Right atrium auricular region (tissue), 2 donors: Measurements from ENCODE around the gene ARHGAP12. TPM values are rescaled to one million over a fixed set of nuclear protein-coding genes. Genes with fewer than 3 reads are reported as not detected.

Experiments
- DNase-seq: peaks from one replicate; pipeline ENCODE4 v3.0.0-alpha.2; 2019; ENCODE audit warnings: low spot score
- H3K27ac ChIP-seq, 2 donors: fragments of 200-600 bp; sonication (generic); 1 replicate in 1 of 2; 2 replicates in 1 of 2; pipeline ENCODE4 v1.5.1; 2016 to 2019
- H3K27me3 ChIP-seq, 2 donors: fragments of 200-600 bp; sonication (generic); one replicate each; pipeline versions ENCODE4 v1.5.1 to v1.6.0; 2017 to 2019
- H3K36me3 ChIP-seq: fragments of 200-600 bp; sonication (generic); one replicate; pipeline ENCODE4 v1.5.1; 2016
- H3K4me1 ChIP-seq, 2 donors: fragments of 200-600 bp; sonication (generic); one replicate each; pipeline versions ENCODE4 v1.5.1 to v1.6.0; 2017 to 2019
- H3K4me3 ChIP-seq, 2 donors: fragments of 200-600 bp; sonication (generic); 1 replicate in 1 of 2; 2 replicates in 1 of 2; pipeline ENCODE4 v1.5.1; 2017 to 2019; ENCODE audit warnings: mild to moderate bottlenecking in 1 of 2, moderate library complexity in 1 of 2
- H3K9me3 ChIP-seq, 2 donors: fragments of 200-600 bp; sonication (generic); one replicate each; pipeline ENCODE4 v1.5.1; 2019
- total RNA-seq, 2 donors: library from RNA; depleted of rRNA; stranded (reverse); fragments of >200 nt; gene quantifications; one replicate each; pipeline ENCODE4 v1.1.0, GENCODE V29; 2016
- TF ChIP-seq, protein P1 (sequence below), 2 donors: fragments of 200-600 bp; sonication (generic); IDR thresholded peaks; one replicate each; pipeline ENCODE4 v1.5.1; 2019; ENCODE audit warnings: antibody characterized with exemption in 2 of 2

The ARHGAP12 gene
- total RNA-seq, 2 donors from 2014 or later: 20.8 to 24.1 TPM

DNA sequence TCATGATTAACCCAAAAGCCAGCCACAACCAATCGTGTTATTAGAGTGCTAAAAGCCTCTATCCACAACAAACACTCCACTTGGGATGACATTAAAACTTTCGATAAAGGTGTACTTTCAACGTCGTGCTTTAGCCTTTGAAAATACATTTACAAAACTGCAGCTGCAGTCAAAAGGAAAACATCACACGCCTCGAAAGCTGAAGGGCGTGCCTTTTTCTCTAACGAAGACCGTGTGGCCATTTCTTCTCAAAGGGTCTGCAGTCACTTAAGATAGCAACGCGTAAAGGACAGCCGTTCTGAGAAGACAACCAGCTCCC, 1.1 kb downstream of the ARHGAP12 start:
- H3K4me3 ChIP-seq: peak overlapping the region; percentile 77 to 92
- H3K36me3 ChIP-seq: no peaks in the 10 kb centered on the region
- H3K4me1 ChIP-seq: peaks cover 0 to 30% of the 10 kb centered on the region in 2 donors
- no peaks in the 10 kb centered on the region for H3K9me3 ChIP-seq
- H3K27me3 ChIP-seq: no peaks in the 10 kb centered on the region
- peak overlapping the region; percentile 94 to 98 for H3K27ac ChIP-seq
- TF ChIP-seq, protein P1, sequence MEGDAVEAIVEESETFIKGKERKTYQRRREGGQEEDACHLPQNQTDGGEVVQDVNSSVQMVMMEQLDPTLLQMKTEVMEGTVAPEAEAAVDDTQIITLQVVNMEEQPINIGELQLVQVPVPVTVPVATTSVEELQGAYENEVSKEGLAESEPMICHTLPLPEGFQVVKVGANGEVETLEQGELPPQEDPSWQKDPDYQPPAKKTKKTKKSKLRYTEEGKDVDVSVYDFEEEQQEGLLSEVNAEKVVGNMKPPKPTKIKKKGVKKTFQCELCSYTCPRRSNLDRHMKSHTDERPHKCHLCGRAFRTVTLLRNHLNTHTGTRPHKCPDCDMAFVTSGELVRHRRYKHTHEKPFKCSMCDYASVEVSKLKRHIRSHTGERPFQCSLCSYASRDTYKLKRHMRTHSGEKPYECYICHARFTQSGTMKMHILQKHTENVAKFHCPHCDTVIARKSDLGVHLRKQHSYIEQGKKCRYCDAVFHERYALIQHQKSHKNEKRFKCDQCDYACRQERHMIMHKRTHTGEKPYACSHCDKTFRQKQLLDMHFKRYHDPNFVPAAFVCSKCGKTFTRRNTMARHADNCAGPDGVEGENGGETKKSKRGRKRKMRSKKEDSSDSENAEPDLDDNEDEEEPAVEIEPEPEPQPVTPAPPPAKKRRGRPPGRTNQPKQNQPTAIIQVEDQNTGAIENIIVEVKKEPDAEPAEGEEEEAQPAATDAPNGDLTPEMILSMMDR (IDR thresholded peaks at IDR 0.05): no peak
- no peak for DNase-seq

DNA sequence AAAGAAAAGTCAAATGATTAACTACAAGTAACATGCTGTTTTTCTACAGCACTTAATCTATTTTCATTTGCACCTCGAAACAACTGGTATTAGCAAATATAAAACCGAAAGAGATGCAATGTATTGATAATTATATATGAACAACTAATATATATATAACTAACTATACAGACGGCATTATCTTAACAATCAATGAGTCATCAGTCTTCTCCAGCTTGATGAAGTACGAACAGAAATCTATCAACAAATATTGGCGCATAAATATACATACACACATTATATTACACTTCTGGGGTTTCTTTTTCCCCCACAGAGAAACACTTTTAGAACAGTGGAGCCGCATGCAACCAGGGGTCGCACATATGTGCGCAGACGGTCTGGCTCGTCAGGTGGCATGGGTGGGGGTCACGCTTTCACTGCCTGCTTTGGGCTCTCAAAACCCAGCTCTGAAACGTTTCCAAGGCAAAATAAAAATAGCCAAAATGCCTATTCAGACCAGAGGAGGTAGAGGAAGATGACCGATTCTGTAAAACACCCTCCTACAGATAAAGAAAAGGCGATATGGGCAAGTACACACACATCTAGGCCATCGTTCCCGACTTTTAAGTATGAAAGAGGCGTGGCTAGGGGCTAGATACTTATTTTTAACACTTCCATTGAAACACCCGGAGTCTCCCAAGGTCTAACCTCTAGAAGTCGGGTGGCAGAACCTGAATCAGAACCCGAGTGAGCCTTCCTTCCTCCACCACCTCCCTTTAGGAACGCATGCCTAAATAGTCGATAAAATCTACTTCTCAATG, 1.7 kb downstream of the ARHGAP12 start:
- peak overlapping the region; percentile 94 to 98 for H3K27ac ChIP-seq
- TF ChIP-seq, protein P1 (IDR thresholded peaks at IDR 0.05): no peak
- H3K4me1 ChIP-seq: peaks cover 0 to 30% of the 10 kb centered on the region in 2 donors
- H3K27me3 ChIP-seq: no peaks in the 10 kb centered on the region
- no peak for DNase-seq
- no peaks in the 10 kb centered on the region for H3K9me3 ChIP-seq
- H3K4me3 ChIP-seq: peak overlapping the region; percentile 77 to 92
- no peaks in the 10 kb centered on the region for H3K36me3 ChIP-seq

GRCh38 chr10:31926160-31926559, 2.5 kb downstream of the ARHGAP12 start:
- H3K36me3 ChIP-seq: no peaks in the 10 kb centered on the region
- H3K4me1 ChIP-seq: peaks cover 0 to 30% of the 10 kb centered on the region in 2 donors
- TF ChIP-seq, protein P1 (IDR thresholded peaks at IDR 0.05): no peak
- H3K4me3 ChIP-seq: no peak overlapping the region
- no peak for DNase-seq
- H3K27ac ChIP-seq: no peak overlapping the region
- H3K27me3 ChIP-seq: no peaks in the 10 kb centered on the region
- H3K9me3 ChIP-seq: no peaks in the 10 kb centered on the region

DNA sequence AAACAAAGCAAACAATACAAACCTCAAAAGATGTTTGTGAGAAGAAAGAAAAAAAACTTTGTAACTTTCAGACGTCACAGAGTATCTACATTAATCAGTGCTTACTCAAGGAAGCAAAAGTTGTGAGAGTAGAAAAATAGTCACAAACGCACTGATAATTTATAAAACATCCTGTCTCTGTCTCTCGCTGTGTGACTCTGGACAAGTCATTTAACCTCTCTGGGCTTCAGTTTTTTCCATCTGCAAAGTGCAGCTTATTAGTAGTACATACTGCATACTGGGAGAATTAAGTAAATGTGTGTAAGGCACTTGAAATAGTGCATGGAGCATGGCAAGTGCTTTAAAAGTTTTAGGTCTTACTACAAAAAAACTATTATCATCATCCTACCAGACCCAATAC, 3.8 kb downstream of the ARHGAP12 start:
- TF ChIP-seq, protein P1 (IDR thresholded peaks at IDR 0.05): no peak
- DNase-seq: no peak
- Histone ChIP-seq H3K36me3 (no peaks in the 10 kb centered on the region), H3K27ac (no peak overlapping the region), H3K27me3 (no peaks in the 10 kb centered on the region), H3K9me3 (no peaks in the 10 kb centered on the region), H3K4me1 (peaks cover 0 to 20% of the 10 kb centered on the region in 2 donors), H3K4me3 (no peak overlapping the region)

DNA sequence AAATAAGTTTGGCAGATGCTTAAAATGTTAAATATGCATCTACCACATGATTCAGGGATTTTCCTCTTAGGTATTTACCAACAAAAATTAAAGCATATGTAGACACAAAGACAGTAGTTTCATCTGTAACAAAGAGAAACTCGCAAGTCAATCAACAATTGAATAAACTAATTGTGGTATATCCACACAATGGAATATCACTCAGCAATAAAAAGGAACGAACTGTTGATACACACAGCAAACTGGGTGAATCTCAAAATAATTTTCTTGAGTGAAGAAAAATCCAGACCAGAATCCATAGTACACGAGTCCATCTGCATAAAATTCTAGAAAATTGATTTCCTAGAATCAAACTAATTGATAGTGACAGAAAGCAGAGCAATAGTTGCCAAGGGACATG, 5.2 kb downstream of the ARHGAP12 start:
- Histone ChIP-seq H3K4me3 (no peak overlapping the region), H3K9me3 (no peaks in the 10 kb centered on the region), H3K27ac (no peak overlapping the region), H3K4me1 (peaks cover 0 to 15% of the 10 kb centered on the region in 2 donors), H3K36me3 (no peaks in the 10 kb centered on the region), H3K27me3 (no peaks in the 10 kb centered on the region)
- TF ChIP-seq, protein P1 (IDR thresholded peaks at IDR 0.05): no peak
- no peak for DNase-seq

- H3K27ac ChIP-seq: no peak overlapping the region
- no peak overlapping the region for H3K4me3 ChIP-seq
- H3K27me3 ChIP-seq: no peaks in the 10 kb centered on the region
- no peaks in the 10 kb centered on the region for H3K36me3 ChIP-seq
- no peaks in the 10 kb centered on the region for H3K9me3 ChIP-seq
- no peak for DNase-seq
- TF ChIP-seq, protein P1 (IDR thresholded peaks at IDR 0.05): no peak
- H3K4me1 ChIP-seq: peaks cover 0 to 6% of the 10 kb centered on the region in 2 donors
Observed at GRCh38 chr10:31921031-31921430, 7.6 kb downstream of the ARHGAP12 start.
